Brain microvascular endothelial cell (primary cell): ENCODE data around the gene PFDN4.
"Not testable (repeated sequence)": the region's sequence is repeated elsewhere in the genome, so short reads cannot be mapped to it uniquely, and the experiment has no call there.

Experiments
- DNase-seq: peaks from one replicate; pipeline ENCODE4 v3.0.0-alpha.2; 2020
- H3K27ac ChIP-seq: fragments of 250-450 bp; sonication (Bioruptor Pico); 2 replicates; pipeline ENCODE4 v1.5.1; 2020; ENCODE audit warnings: mild to moderate bottlenecking, moderate library complexity
- H3K27me3 ChIP-seq: fragments of 250-450 bp; sonication (Bioruptor Pico); replicated peaks from 2 replicates; pipeline ENCODE4 v1.5.1; 2020; ENCODE audit warnings: mild to moderate bottlenecking
- H3K36me3 ChIP-seq: fragments of 250-450 bp; sonication (Bioruptor Pico); replicated peaks from 2 replicates; pipeline ENCODE4 v1.5.1; 2020; ENCODE audit warnings: mild to moderate bottlenecking
- H3K4me3 ChIP-seq: 2 replicates; pipeline ENCODE4 v1.5.1; 2011; ENCODE audit warnings: low read depth, mild to moderate bottlenecking, control low read depth, low read length, moderate library complexity
- in situ Hi-C: cut with HindIII; loops from 2 replicates; pipeline ENCODE4 v1.10.0; 2017; ENCODE audit warnings: low sequenced_read_pairs, low pct_ligation_motif_present
- TF ChIP-seq, protein P1 (sequence below): IDR thresholded peaks from 2 replicates; pipeline ENCODE4 v1.5.1; 2011; ENCODE audit warnings: low read depth, mild to moderate bottlenecking, moderate library complexity, low read length, control low read depth, inconsistent platforms; ENCODE audit errors: missing control alignments

PFDN4 gene

GRCh38 chr20:54263116-54263690 lies 55.3 kb downstream of the PFDN4 start:
- in situ Hi-C loops, result no loop called here
- Histone ChIP-seq H3K36me3 (no peaks in the 10 kb centered on the region), H3K4me3 (no peak overlapping the region), H3K27me3 (no peaks in the 10 kb centered on the region), H3K27ac (no peak overlapping the region)
- no peak for DNase-seq
- TF ChIP-seq, protein P1, sequence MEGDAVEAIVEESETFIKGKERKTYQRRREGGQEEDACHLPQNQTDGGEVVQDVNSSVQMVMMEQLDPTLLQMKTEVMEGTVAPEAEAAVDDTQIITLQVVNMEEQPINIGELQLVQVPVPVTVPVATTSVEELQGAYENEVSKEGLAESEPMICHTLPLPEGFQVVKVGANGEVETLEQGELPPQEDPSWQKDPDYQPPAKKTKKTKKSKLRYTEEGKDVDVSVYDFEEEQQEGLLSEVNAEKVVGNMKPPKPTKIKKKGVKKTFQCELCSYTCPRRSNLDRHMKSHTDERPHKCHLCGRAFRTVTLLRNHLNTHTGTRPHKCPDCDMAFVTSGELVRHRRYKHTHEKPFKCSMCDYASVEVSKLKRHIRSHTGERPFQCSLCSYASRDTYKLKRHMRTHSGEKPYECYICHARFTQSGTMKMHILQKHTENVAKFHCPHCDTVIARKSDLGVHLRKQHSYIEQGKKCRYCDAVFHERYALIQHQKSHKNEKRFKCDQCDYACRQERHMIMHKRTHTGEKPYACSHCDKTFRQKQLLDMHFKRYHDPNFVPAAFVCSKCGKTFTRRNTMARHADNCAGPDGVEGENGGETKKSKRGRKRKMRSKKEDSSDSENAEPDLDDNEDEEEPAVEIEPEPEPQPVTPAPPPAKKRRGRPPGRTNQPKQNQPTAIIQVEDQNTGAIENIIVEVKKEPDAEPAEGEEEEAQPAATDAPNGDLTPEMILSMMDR, result no peak

GRCh38 chr20:54265791-54266190 lies 57.9 kb downstream of the PFDN4 start:
- H3K27ac ChIP-seq, DNase-seq, H3K36me3 ChIP-seq, in situ Hi-C loops, H3K4me3 ChIP-seq, H3K27me3 ChIP-seq: not testable (repeated sequence)

- H3K27me3 ChIP-seq, result no peaks in the 10 kb centered on the region
- no peaks in the 10 kb centered on the region for H3K36me3 ChIP-seq
- H3K27ac ChIP-seq, result no peak overlapping the region
- no peak overlapping the region for H3K4me3 ChIP-seq
- DNase-seq, result no peak
- in situ Hi-C loops, result no loop called here
- TF ChIP-seq, protein P1, result no peak
These were observed 59.0 kb downstream of the PFDN4 start for GRCh38 chr20:54266844-54267243.

DNA sequence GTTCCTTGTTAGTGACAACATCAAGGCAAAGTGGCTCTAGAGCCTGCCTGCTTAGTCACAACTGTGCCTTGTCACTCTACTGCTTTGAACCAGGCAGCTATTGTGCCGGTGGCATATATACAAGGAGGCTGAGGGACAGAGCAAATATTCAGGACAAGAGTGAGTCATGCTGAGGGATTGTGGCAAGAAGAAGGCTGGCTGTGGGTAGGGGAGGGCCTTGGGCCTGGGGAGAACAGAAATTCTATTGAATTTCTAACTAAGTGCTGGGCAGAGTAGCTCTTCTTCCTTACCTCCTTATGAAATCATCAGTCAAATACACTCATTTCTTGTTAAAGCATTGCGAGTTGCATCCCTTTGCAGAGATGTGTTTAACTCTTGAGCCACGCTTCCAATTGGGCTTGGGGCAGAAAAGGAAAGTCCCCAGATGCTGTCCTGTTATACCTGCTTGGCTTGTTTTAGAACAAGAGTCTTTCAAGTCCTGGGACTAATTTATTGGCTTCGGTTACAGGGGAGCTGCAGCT lies 59.7 kb downstream of the PFDN4 start:
- no peak for DNase-seq
- Histone ChIP-seq H3K4me3 (no peak overlapping the region), H3K27ac (no peak overlapping the region), H3K36me3 (no peaks in the 10 kb centered on the region), H3K27me3 (no peaks in the 10 kb centered on the region)
- TF ChIP-seq, protein P1, result no peak
- in situ Hi-C loops, result no loop called here

DNA sequence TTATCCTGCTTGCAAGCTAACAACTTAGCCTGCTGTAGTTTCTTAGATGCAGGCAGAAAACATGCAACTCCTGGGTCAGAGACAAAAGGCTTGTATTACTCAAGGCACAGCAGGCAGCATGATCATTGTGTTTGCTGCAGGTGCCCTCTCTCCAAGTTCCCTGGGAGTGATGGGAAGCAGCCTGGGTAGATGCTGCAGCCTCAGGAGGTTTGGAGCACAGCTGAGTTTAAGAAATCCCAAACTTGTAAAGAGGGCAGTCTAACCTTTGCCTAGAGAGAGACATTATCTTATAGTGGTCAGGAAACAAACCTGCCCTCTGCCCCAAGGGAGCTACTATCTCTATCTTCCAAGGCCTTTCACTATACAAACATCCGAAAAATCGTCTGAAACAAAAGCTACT lies 61.1 kb downstream of the PFDN4 start:
- no peaks in the 10 kb centered on the region for H3K36me3 ChIP-seq
- H3K27ac ChIP-seq, result no peak overlapping the region
- in situ Hi-C loops, result no loop called here
- DNase-seq, result no peak
- no peak overlapping the region for H3K4me3 ChIP-seq
- no peaks in the 10 kb centered on the region for H3K27me3 ChIP-seq
- TF ChIP-seq, protein P1, result no peak
